SK-N-MC (cell line): Measurements from ENCODE around the gene RREB1.

Experiments used
- EZH2 ChIP-seq: fragments of 200-600 bp; sonication (generic); IDR thresholded peaks from one replicate; pipeline ENCODE4 v1.6.1; 2017; ENCODE audit warnings: antibody characterized with exemption
- FOXP2 ChIP-seq: optimal IDR thresholded peaks from 2 replicates; pipeline ENCODE3; 2011; ENCODE audit warnings: mild to moderate bottlenecking, moderate library complexity; ENCODE audit not compliant: insufficient read depth; ENCODE audit errors: extremely low read length, control extremely low read depth
- POLR2AphosphoS5 ChIP-seq: IDR thresholded peaks from 2 replicates; pipeline ENCODE4 v1.6.1; 2012; ENCODE audit warnings: mild to moderate bottlenecking, low read depth, low read length, borderline replicate concordance

DNA sequence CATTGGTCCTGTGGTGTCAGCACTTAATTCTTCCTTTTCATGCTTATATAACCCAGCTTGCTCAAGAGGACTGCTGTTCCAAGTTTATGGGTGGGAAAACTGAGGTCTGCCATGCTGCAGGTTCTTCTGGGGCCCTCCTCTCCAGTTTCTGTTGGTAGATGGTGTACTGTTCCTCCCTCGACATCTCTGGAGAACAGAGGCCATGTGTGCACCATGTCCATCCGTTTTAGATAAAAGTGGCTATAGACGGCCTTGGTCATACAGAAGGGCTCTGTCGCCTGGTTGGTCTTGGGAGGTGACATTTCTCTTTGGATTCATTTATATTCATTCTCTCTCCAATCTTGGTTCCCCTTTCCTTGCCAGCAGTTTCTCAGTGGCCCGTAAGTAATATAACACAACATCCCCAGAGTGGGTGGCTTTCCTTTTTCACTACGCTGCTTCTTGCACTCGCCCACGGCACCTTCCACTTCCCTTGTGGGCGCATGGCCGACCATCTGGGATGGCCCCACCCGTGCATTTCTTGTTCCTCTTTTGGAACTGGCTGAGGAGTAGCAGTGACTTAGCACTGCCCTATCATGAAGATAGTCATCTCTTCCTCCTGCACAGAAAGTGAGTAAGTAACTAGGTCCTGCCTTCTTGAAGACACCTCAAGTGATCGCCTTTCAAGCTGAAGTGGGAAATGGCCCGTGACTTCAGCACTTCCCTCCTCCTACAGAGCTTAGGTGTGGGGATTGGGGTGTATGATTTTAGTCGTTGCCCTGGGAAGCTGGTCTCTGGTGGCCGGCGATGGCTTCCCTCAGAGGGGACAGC, 94.2 kb downstream of the RREB1 start:
- TF ChIP-seq FOXP2 (no peak), POLR2AphosphoS5 (no peak; the same call in 1 of the 2 replicates), EZH2 (no peak)
